ENCODE results near the gene NID2. TPM values are rescaled to one million over a fixed set of nuclear protein-coding genes. Genes with fewer than 3 reads are reported as not detected.
A peak's percentile ranks its signal among the peaks of the same experiment; 100 is the strongest.

NID2 gene
- total and polyA plus RNA-seq, 4 donors: 3.4 to 116 (median 7.8) TPM

GRCh38 chr14:52089218-52089617, 20.4 kb upstream of the NID2 start:
- 73 to 91% methylated on average over 1 of the region's 1 CpG for WGBS, 2 donors
- Histone ChIP-seq H3K9ac (ENCODE audit: insufficient read depth in 1 of 2, low read length in 2 of 2) (no peak overlapping the region), H3K27me3 (ENCODE audit: control insufficient read depth in 3 of 3, insufficient read depth in 3 of 3, low read length in 2 of 3) (no peaks in the 10 kb centered on the region), H3K4me1 (ENCODE audit: control insufficient read depth in 5 of 5, insufficient read depth in 5 of 5, low read length in 5 of 5) (peaks cover 0 to 8% (median 6%) of the 10 kb centered on the region in 5 donors), H3K36me3 (ENCODE audit: control insufficient read depth in 4 of 4, insufficient read depth in 4 of 4, low read length in 4 of 4) (no peaks in the 10 kb centered on the region), H3K4me3 (no peak overlapping the region), H3K27ac (ENCODE audit: low read depth in 1 of 2, low read length in 1 of 2) (no peak overlapping the region), H3K9me3 (ENCODE audit: control insufficient read depth in 4 of 4, insufficient read depth in 3 of 4, low read length in 3 of 4) (peaks cover 0 to 5% (median 0%) of the 10 kb centered on the region in 4 donors)
- peak in 1 of 3 donors; percentile 31 for DNase-seq
- no peak for ATAC-seq (ENCODE audit: insufficient read depth, low FRiP score)
- TF ChIP-seq CTCF (IDR thresholded peaks at IDR 0.05; ENCODE audit: control extremely low read depth, extremely low read depth): no peak

- no peaks in the 10 kb centered on the region for H3K27me3 ChIP-seq (ENCODE audit: control insufficient read depth in 3 of 3, insufficient read depth in 3 of 3, low read length in 2 of 3)
- H3K27ac ChIP-seq (ENCODE audit: low read depth in 1 of 2, low read length in 1 of 2): no peak overlapping the region
- H3K4me3 ChIP-seq: no peak overlapping the region
- ATAC-seq (ENCODE audit: insufficient read depth, low FRiP score) (no peak), DNase-seq (peak in 1 of 3 donors; percentile 37)
- no peaks in the 10 kb centered on the region for H3K36me3 ChIP-seq (ENCODE audit: control insufficient read depth in 4 of 4, insufficient read depth in 4 of 4, low read length in 4 of 4)
- peaks cover 0 to 9% (median 6%) of the 10 kb centered on the region in 5 donors for H3K4me1 ChIP-seq (ENCODE audit: control insufficient read depth in 5 of 5, insufficient read depth in 5 of 5, low read length in 5 of 5)
- peaks cover 0 to 5% (median 0%) of the 10 kb centered on the region in 4 donors for H3K9me3 ChIP-seq (ENCODE audit: control insufficient read depth in 4 of 4, insufficient read depth in 3 of 4, low read length in 3 of 4)
- no peak overlapping the region for H3K9ac ChIP-seq (ENCODE audit: insufficient read depth in 1 of 2, low read length in 2 of 2)
- no peak for TF ChIP-seq CTCF (IDR thresholded peaks at IDR 0.05; ENCODE audit: control extremely low read depth, extremely low read depth)
- WGBS, 2 donors: 51 to 70% methylated on average over 4 of the region's 4 CpGs
These were observed 17.9 kb upstream of the NID2 start for GRCh38 chr14:52086711-52087110.

- H3K27me3 ChIP-seq (ENCODE audit: control insufficient read depth in 3 of 3, insufficient read depth in 3 of 3, low read length in 2 of 3): no peaks in the 10 kb centered on the region
- H3K4me3 ChIP-seq: no peak overlapping the region
- DNase-seq (no peak), ATAC-seq (ENCODE audit: insufficient read depth, low FRiP score) (no peak)
- peaks cover 0 to 5% (median 0%) of the 10 kb centered on the region in 4 donors for H3K9me3 ChIP-seq (ENCODE audit: control insufficient read depth in 4 of 4, insufficient read depth in 3 of 4, low read length in 3 of 4)
- no peaks in the 10 kb centered on the region for H3K36me3 ChIP-seq (ENCODE audit: control insufficient read depth in 4 of 4, insufficient read depth in 4 of 4, low read length in 4 of 4)
- no peak for TF ChIP-seq CTCF (IDR thresholded peaks at IDR 0.05; ENCODE audit: control extremely low read depth, extremely low read depth)
- no peak overlapping the region for H3K9ac ChIP-seq (ENCODE audit: insufficient read depth in 1 of 2, low read length in 2 of 2)
- no peak overlapping the region for H3K27ac ChIP-seq (ENCODE audit: low read depth in 1 of 2, low read length in 1 of 2)
- peaks cover 0 to 21% (median 6%) of the 10 kb centered on the region in 5 donors for H3K4me1 ChIP-seq (ENCODE audit: control insufficient read depth in 5 of 5, insufficient read depth in 5 of 5, low read length in 5 of 5)
These were observed 14.0 kb upstream of the NID2 start for GRCh38 chr14:52082903-52083302.

GRCh38 chr14:52081964-52082363, 13.1 kb upstream of the NID2 start:
- Histone ChIP-seq H3K4me3 (no peak overlapping the region), H3K27ac (ENCODE audit: low read depth in 1 of 2, low read length in 1 of 2) (no peak overlapping the region), H3K36me3 (ENCODE audit: control insufficient read depth in 4 of 4, insufficient read depth in 4 of 4, low read length in 4 of 4) (no peaks in the 10 kb centered on the region), H3K4me1 (ENCODE audit: control insufficient read depth in 5 of 5, insufficient read depth in 5 of 5, low read length in 5 of 5) (peaks cover 0 to 20% (median 4%) of the 10 kb centered on the region in 5 donors), H3K27me3 (ENCODE audit: control insufficient read depth in 3 of 3, insufficient read depth in 3 of 3, low read length in 2 of 3) (no peaks in the 10 kb centered on the region), H3K9me3 (ENCODE audit: control insufficient read depth in 4 of 4, insufficient read depth in 3 of 4, low read length in 3 of 4) (peaks cover 0 to 5% (median 0%) of the 10 kb centered on the region in 4 donors), H3K9ac (ENCODE audit: insufficient read depth in 1 of 2, low read length in 2 of 2) (no peak overlapping the region)
- no peak for TF ChIP-seq CTCF (IDR thresholded peaks at IDR 0.05; ENCODE audit: control extremely low read depth, extremely low read depth)
- no peak for ATAC-seq (ENCODE audit: insufficient read depth, low FRiP score)
- WGBS, 2 donors: 93% methylated on average over 3 of the region's 3 CpGs
- no peak for DNase-seq
